Thyroid gland (tissue), 4 donors: ENCODE measurements around the gene EGFR. TPM values are rescaled to one million over a fixed set of nuclear protein-coding genes. Genes with fewer than 3 reads are reported as not detected.

Source experiments
- DNase-seq, 2 donors: peaks; one replicate each; pipeline ENCODE4 v3.0.0-alpha.2; 2019
- H3K27ac ChIP-seq, 3 donors: fragments of 200-600 bp; sonication (generic); 1 replicate in 2 of 3; 2 replicates in 1 of 3; pipeline ENCODE4 v1.5.1; 2016 to 2019; ENCODE audit warnings: mild to moderate bottlenecking in 1 of 3, moderate library complexity in 1 of 3
- H3K27me3 ChIP-seq: fragments of 200-600 bp; sonication (generic); one replicate; pipeline ENCODE4 v1.5.1; 2019
- H3K36me3 ChIP-seq, 2 donors: fragments of 200-600 bp; sonication (generic); one replicate each; pipeline ENCODE4 v1.5.1; 2016 to 2019
- H3K4me1 ChIP-seq, 2 donors: fragments of 200-600 bp; sonication (generic); one replicate each; pipeline ENCODE4 v1.5.1; 2017 to 2019
- H3K4me3 ChIP-seq, 3 donors: fragments of 200-600 bp; sonication (generic); replicated peaks in 1 of 3; 1 replicate in 2 of 3; 2 replicates in 1 of 3; pipeline ENCODE4 v1.5.1; 2016; ENCODE audit warnings: mild to moderate bottlenecking in 1 of 3
- H3K9me3 ChIP-seq: fragments of 200-600 bp; sonication (generic); one replicate; pipeline ENCODE4 v1.5.1; 2017
- CTCF ChIP-seq, 6 experiments: fragments of 200-600 bp in 3 of 6; fragments of 450-650 bp in 3 of 6; sonication (generic) in 3 of 6; IDR thresholded peaks; one replicate each; pipeline ENCODE4 v1.5.1; 2016 to 2019; ENCODE audit warnings: antibody characterized with exemption in 6 of 6, mild to moderate bottlenecking in 2 of 6, inconsistent platforms in 1 of 6, moderate library complexity in 1 of 6
- POLR2A ChIP-seq, 2 donors: fragments of 450-650 bp; IDR thresholded peaks; one replicate each; pipeline ENCODE4 v1.6.1; 2017; ENCODE audit warnings: antibody characterized with exemption in 2 of 2, mild to moderate bottlenecking in 2 of 2, moderate library complexity in 1 of 2
- WGBS, 2 donors: methylation state at CpG; one replicate each; pipeline ENCODE4 v1.1.5; 2017; 5-methylcytosine and 5-hydroxymethylcytosine counted together
- intact Hi-C: fragments of 100-400 bp; cut with DNase I; formaldehyde crosslinking; loops from one replicate; pipeline ENCODE4 v1.15.1; 2023
- total RNA-seq, 4 donors: library from RNA; depleted of rRNA; stranded (reverse); fragments of >200 nt; gene quantifications; one replicate each; pipeline ENCODE4 v1.2.3, GENCODE V29; 2016

The EGFR gene
- total RNA-seq, 4 donors from 2014 or later: 57.5 to 96.2 (median 84.7) TPM

DNA sequence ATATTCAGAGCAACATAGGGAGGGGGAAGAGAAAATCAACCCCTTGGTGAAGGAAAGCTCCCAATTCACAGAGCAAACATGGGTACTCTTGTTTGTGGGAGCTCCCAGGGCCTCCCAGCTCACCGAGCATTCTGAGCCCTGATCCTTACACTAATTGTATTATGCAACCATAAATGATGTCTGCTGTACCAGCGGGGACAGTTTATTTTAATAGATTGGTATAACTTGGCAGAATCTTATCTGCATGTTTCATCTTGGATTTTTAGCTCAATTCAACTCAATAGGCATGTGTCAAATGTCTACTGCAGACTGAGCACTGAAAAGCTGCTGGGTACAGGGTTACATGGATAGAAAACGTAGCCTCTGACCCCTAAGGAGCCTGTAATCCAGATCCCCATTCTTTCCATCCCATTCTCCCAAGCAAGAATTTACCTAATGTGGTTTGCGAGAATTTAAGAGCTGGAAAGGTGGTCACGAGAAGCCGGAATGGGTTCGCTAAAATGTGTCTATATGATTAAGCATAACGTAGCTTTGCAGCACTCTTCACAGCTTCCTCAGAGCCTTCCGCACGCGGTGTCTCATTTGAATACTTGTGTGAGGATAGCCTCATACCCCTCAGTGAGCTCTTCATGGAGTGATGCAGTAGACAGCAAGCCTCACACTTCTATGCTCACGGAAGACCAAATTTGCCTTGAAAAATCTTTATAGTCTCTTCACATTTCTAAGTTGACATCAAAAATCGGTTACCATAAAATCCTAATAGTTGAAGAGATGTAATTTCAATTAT, 18.3 kb downstream of the EGFR start:
- intact Hi-C loops: loop anchor here (10.0 kb wide), 1 partner anchor 158 kb away; no protein-coding TSS in a partner anchor
- Histone ChIP-seq H3K4me1 (peaks cover 32 to 34% of the 10 kb centered on the region in 2 donors), H3K36me3 (no peaks in the 10 kb centered on the region), H3K27me3 (no peaks in the 10 kb centered on the region), H3K4me3 (no peak overlapping the region), H3K27ac (no peak overlapping the region), H3K9me3 (no peaks in the 10 kb centered on the region)
- DNase-seq: no peak
- WGBS, 2 donors: 88 to 93% methylated on average over 13 of the region's 13 CpGs
- TF ChIP-seq POLR2A (IDR thresholded peaks at IDR 0.05) (no peak), CTCF (IDR thresholded peaks at IDR 0.05) (no peak)

GRCh38 chr7:55043691-55044370, 25.0 kb downstream of the EGFR start:
- Histone ChIP-seq H3K36me3 (no peaks in the 10 kb centered on the region), H3K4me3 (no peak overlapping the region), H3K27ac (peak overlapping the region; percentile 12 to 71 (median 20)), H3K27me3 (no peaks in the 10 kb centered on the region), H3K4me1 (peaks cover 31% of the 10 kb centered on the region in 2 donors), H3K9me3 (no peaks in the 10 kb centered on the region)
- 44 to 56% methylated on average over 3 of the region's 3 CpGs for WGBS, 2 donors
- intact Hi-C loops: no loop called here
- TF ChIP-seq POLR2A (IDR thresholded peaks at IDR 0.05): no peak
- TF ChIP-seq CTCF (IDR thresholded peaks at IDR 0.05): no peak
- DNase-seq: peak; percentile 59 to 73

- Histone ChIP-seq H3K9me3 (no peaks in the 10 kb centered on the region), H3K36me3 (no peaks in the 10 kb centered on the region), H3K4me1 (peaks cover 32 to 33% of the 10 kb centered on the region in 2 donors), H3K27ac (peak overlapping the region; percentile 5 to 71 (median 20)), H3K27me3 (no peaks in the 10 kb centered on the region), H3K4me3 (no peak overlapping the region)
- intact Hi-C loops: no loop called here
- TF ChIP-seq CTCF (IDR thresholded peaks at IDR 0.05): no peak
- no peak for TF ChIP-seq POLR2A (IDR thresholded peaks at IDR 0.05)
- no peak for DNase-seq
- 86 to 96% methylated on average over 6 of the region's 6 CpGs for WGBS, 2 donors
Measured at GRCh38 chr7:55044371-55044717, 25.5 kb downstream of the EGFR start.

DNA sequence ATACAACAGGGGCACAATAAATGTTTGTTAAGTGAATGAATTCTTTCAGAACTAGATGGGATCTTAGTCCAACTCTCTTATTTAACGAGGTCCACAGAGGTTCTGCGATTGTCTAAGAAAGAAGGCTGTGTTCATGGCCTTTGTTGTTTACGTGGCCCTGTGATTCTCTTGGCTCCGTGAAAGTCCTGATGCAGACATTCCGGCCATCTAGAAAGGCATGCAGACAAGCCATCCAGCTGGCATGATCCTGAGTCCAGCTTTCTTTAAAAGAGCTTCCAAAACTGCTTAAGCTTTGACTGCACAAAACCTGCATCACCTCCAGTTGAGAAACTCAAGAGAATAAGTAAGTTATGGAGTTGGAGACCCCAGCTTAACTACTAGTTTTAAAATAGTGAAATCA, 26.0 kb downstream of the EGFR start:
- Histone ChIP-seq H3K27ac (peak overlapping the region; percentile 19 to 71 (median 20)), H3K27me3 (no peaks in the 10 kb centered on the region), H3K36me3 (no peaks in the 10 kb centered on the region), H3K4me1 (peaks cover 32 to 33% of the 10 kb centered on the region in 2 donors), H3K9me3 (no peaks in the 10 kb centered on the region), H3K4me3 (no peak overlapping the region)
- 60 to 84% methylated on average over 5 of the region's 5 CpGs for WGBS, 2 donors
- no peak for TF ChIP-seq CTCF (IDR thresholded peaks at IDR 0.05)
- TF ChIP-seq POLR2A (IDR thresholded peaks at IDR 0.05): no peak
- DNase-seq: peak in 1 of 2 donors; percentile 35
- intact Hi-C loops: no loop called here
